Liver (tissue), 9 donors: ENCODE data around the gene ZNF304. TPM values are rescaled to one million over a fixed set of nuclear protein-coding genes. Genes with fewer than 3 reads are reported as not detected.
A peak's percentile ranks its signal among the peaks of the same experiment; 100 is the strongest.

Source experiments
- DNase-seq: peaks from one replicate; pipeline ENCODE4 v3.0.0-alpha.2; 2017; ENCODE audit warnings: low spot score
- H3K27ac ChIP-seq, 2 donors: one replicate each; pipeline ENCODE4 v1.7.0; 2013; ENCODE audit warnings: inconsistent platforms in 2 of 2, low read length in 2 of 2, control low read depth in 1 of 2, low read depth in 1 of 2, mild to moderate bottlenecking in 1 of 2
- H3K27me3 ChIP-seq, 4 donors: one replicate each; pipeline versions ENCODE4 v1.6.1 to v1.7.0; 2013; ENCODE audit warnings: low read length in 3 of 4, inconsistent platforms in 1 of 4, mild to moderate bottlenecking in 1 of 4, moderate library complexity in 1 of 4; ENCODE audit not compliant: control insufficient read depth in 4 of 4, insufficient read depth in 4 of 4
- H3K36me3 ChIP-seq, 4 donors: one replicate each; pipeline versions ENCODE4 v1.6.1 to v1.7.0; 2013; ENCODE audit warnings: low read length in 3 of 4, mild to moderate bottlenecking in 3 of 4, low read depth in 1 of 4, moderate library complexity in 1 of 4; ENCODE audit not compliant: control insufficient read depth in 4 of 4, insufficient read depth in 3 of 4
- H3K4me1 ChIP-seq, 4 donors: one replicate each; pipeline versions ENCODE4 v1.6.1 to v1.7.0; 2013; ENCODE audit warnings: low read length in 3 of 4, mild to moderate bottlenecking in 3 of 4, moderate library complexity in 1 of 4; ENCODE audit not compliant: control insufficient read depth in 4 of 4, insufficient read depth in 4 of 4
- H3K4me3 ChIP-seq, 3 donors: one replicate each; pipeline versions ENCODE4 v1.6.1 to v1.7.0; 2013; ENCODE audit warnings: low read length in 3 of 3, control low read depth in 1 of 3, low read depth in 1 of 3, mild to moderate bottlenecking in 1 of 3
- H3K9ac ChIP-seq, 2 donors: one replicate each; pipeline ENCODE4 v1.7.0; 2013; ENCODE audit warnings: low read length in 2 of 2, mild to moderate bottlenecking in 2 of 2, moderate library complexity in 2 of 2, control low read depth in 1 of 2, low read depth in 1 of 2
- H3K9me3 ChIP-seq, 4 donors: one replicate each; pipeline versions ENCODE4 v1.6.1 to v1.7.0; 2013; ENCODE audit warnings: low read length in 3 of 4; ENCODE audit not compliant: control insufficient read depth in 4 of 4
- EGR1 ChIP-seq, 2 donors: IDR thresholded peaks; 2 replicates each; pipeline ENCODE4 v1.6.1; 2016 to 2018; ENCODE audit warnings: antibody characterized with exemption in 2 of 2, low read depth in 2 of 2
- FOXA1 ChIP-seq: IDR thresholded peaks from 2 replicates; pipeline ENCODE4 v1.6.1; 2016; ENCODE audit warnings: antibody characterized with exemption
- FOXA2 ChIP-seq: IDR thresholded peaks from 2 replicates; pipeline ENCODE4 v1.6.1; 2016; ENCODE audit warnings: antibody characterized with exemption
- HNF4A ChIP-seq, 2 donors: conservative IDR thresholded peaks; 2 replicates each; pipeline ENCODE4 v1.6.1; 2016; ENCODE audit warnings: antibody characterized with exemption in 2 of 2, mild to moderate bottlenecking in 2 of 2
- HNF4G ChIP-seq: IDR thresholded peaks from 2 replicates; pipeline ENCODE4 v1.6.1; 2016; ENCODE audit warnings: antibody characterized with exemption
- JUND ChIP-seq, 2 donors: IDR thresholded peaks; 2 replicates each; pipeline ENCODE4 v1.6.1; 2016; ENCODE audit warnings: antibody characterized with exemption in 2 of 2
- NR2F2 ChIP-seq: IDR thresholded peaks from 2 replicates; pipeline ENCODE4 v1.6.1; 2016; ENCODE audit warnings: antibody characterized with exemption
- RAD21 ChIP-seq, 2 donors: IDR thresholded peaks; 2 replicates each; pipeline ENCODE4 v1.6.1; 2016; ENCODE audit warnings: antibody characterized with exemption in 2 of 2, mild to moderate bottlenecking in 2 of 2
- RXRA ChIP-seq, 2 donors: IDR thresholded peaks; 2 replicates each; pipeline ENCODE4 v1.6.1; 2017 to 2018; ENCODE audit warnings: antibody characterized with exemption in 2 of 2, mild to moderate bottlenecking in 1 of 2
- SP1 ChIP-seq: IDR thresholded peaks from 2 replicates; pipeline ENCODE4 v1.6.1; 2018; ENCODE audit warnings: antibody characterized with exemption, mild to moderate bottlenecking
- TAF1 ChIP-seq: conservative IDR thresholded peaks from 2 replicates; pipeline ENCODE4 v1.6.1; 2016; ENCODE audit warnings: antibody characterized with exemption, mild to moderate bottlenecking
- WGBS: extraction: QIAGEN DNeasy Blood & Tissue Kit; methylation state at CpG from one replicate; pipeline ENCODE4 v1.1.7; 2013; 5-methylcytosine and 5-hydroxymethylcytosine counted together
- polyA plus RNA-seq, 2 donors: library from polyadenylated mRNA; stranded (reverse) in 1 of 2; unstranded in 1 of 2; fragments of 200-250 nt in 1 of 2; fragments of >200 nt in 1 of 2; fragmentation: Nextera tagmentation in 1 of 2; extraction: Ambion mirVana in 1 of 2; gene quantifications; one replicate each; pipeline versions ENCODE4 v1.2.1 to v1.2.3, GENCODE V29; 2013 to 2015
- total RNA-seq, 2 donors: library from RNA; depleted of rRNA; stranded (reverse); fragments of >200 nt; gene quantifications; one replicate each; pipeline ENCODE4 v1.2.3, GENCODE V29; 2014
- TF ChIP-seq, protein P1 (sequence below): IDR thresholded peaks from 2 replicates; pipeline ENCODE4 v1.6.1; 2016; ENCODE audit warnings: antibody characterized with exemption, mild to moderate bottlenecking
- TF ChIP-seq, protein P2 (sequence below): IDR thresholded peaks from 2 replicates; pipeline ENCODE4 v1.6.1; 2016; ENCODE audit warnings: antibody characterized with exemption
- TF ChIP-seq, protein P3 (sequence below): IDR thresholded peaks from 2 replicates; pipeline ENCODE4 v1.6.1; 2016; ENCODE audit warnings: antibody characterized with exemption
- TF ChIP-seq, protein P4 (sequence below): fragments of 150-350 bp; IDR thresholded peaks from 2 replicates; pipeline ENCODE4 v1.5.1; 2017; ENCODE audit warnings: improper control_type of control experiment, low read depth, low read length; ENCODE audit not compliant: missing input control
- donor health status: healthy.
- donor health status: healthy.
- donor health status: healthy.
- donor health status: healthy.
- donor health status: healthy.

Gene ZNF304
- total and polyA plus RNA-seq, 4 donors, result 0.90 to 5.6 (median 2.3) TPM

DNA sequence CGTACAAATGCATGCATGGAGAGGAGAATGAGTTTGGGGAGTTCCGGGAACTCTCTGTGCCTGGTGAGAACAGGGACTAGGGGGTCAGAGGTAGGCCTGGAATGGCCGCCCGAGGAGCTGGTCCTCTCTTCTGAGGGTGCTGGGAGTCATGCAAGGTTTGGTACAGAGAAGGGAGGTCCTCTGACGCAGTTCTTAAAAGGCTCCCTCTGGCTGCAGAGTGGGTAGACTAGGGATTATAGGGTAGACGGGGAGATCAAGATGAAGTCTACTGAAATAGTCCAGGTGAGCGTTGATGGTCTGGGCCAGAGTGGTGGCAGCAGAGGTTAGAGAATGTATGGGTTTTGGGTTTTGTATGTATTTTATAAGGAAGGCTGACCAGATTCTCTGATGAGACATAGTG is 796 bp downstream of the ZNF304 start:
- WGBS, result 20% methylated on average over 7 of the region's 7 CpGs
- H3K4me3 ChIP-seq, result peak overlapping the region; percentile 80 to 100 (median 83)
- H3K9me3 ChIP-seq, result peaks cover 18 to 42% (median 38%) of the 10 kb centered on the region in 4 donors
- H3K9ac ChIP-seq, result peak overlapping the region in 1 of 2 donors; percentile 95
- H3K27ac ChIP-seq, result peak overlapping the region in 1 of 2 donors; percentile 70
- peaks cover 0 to 2% (median 0%) of the 10 kb centered on the region in 4 donors for H3K27me3 ChIP-seq
- no peak for DNase-seq
- TF ChIP-seq FOXA2 (no peak), EGR1 (IDR thresholded peaks at IDR 0.05; ENCODE audit: low read depth in 2 of 2) (no peak), RAD21 (IDR thresholded peaks at IDR 0.05) (no peak), HNF4A (conservative IDR thresholded peaks at IDR 0.05) (no peak), JUND (IDR thresholded peaks at IDR 0.05) (no peak), RXRA (IDR thresholded peaks at IDR 0.05) (no peak), TAF1 (no peak), NR2F2 (no peak), FOXA1 (no peak), HNF4G (no peak)
- TF ChIP-seq, protein P1, sequence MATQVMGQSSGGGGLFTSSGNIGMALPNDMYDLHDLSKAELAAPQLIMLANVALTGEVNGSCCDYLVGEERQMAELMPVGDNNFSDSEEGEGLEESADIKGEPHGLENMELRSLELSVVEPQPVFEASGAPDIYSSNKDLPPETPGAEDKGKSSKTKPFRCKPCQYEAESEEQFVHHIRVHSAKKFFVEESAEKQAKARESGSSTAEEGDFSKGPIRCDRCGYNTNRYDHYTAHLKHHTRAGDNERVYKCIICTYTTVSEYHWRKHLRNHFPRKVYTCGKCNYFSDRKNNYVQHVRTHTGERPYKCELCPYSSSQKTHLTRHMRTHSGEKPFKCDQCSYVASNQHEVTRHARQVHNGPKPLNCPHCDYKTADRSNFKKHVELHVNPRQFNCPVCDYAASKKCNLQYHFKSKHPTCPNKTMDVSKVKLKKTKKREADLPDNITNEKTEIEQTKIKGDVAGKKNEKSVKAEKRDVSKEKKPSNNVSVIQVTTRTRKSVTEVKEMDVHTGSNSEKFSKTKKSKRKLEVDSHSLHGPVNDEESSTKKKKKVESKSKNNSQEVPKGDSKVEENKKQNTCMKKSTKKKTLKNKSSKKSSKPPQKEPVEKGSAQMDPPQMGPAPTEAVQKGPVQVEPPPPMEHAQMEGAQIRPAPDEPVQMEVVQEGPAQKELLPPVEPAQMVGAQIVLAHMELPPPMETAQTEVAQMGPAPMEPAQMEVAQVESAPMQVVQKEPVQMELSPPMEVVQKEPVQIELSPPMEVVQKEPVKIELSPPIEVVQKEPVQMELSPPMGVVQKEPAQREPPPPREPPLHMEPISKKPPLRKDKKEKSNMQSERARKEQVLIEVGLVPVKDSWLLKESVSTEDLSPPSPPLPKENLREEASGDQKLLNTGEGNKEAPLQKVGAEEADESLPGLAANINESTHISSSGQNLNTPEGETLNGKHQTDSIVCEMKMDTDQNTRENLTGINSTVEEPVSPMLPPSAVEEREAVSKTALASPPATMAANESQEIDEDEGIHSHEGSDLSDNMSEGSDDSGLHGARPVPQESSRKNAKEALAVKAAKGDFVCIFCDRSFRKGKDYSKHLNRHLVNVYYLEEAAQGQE, result no peak
- TF ChIP-seq, protein P2, sequence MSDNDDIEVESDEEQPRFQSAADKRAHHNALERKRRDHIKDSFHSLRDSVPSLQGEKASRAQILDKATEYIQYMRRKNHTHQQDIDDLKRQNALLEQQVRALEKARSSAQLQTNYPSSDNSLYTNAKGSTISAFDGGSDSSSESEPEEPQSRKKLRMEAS, result no peak
- TF ChIP-seq, protein P3, sequence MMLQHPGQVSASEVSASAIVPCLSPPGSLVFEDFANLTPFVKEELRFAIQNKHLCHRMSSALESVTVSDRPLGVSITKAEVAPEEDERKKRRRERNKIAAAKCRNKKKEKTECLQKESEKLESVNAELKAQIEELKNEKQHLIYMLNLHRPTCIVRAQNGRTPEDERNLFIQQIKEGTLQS, result no peak
- TF ChIP-seq, protein P4, sequence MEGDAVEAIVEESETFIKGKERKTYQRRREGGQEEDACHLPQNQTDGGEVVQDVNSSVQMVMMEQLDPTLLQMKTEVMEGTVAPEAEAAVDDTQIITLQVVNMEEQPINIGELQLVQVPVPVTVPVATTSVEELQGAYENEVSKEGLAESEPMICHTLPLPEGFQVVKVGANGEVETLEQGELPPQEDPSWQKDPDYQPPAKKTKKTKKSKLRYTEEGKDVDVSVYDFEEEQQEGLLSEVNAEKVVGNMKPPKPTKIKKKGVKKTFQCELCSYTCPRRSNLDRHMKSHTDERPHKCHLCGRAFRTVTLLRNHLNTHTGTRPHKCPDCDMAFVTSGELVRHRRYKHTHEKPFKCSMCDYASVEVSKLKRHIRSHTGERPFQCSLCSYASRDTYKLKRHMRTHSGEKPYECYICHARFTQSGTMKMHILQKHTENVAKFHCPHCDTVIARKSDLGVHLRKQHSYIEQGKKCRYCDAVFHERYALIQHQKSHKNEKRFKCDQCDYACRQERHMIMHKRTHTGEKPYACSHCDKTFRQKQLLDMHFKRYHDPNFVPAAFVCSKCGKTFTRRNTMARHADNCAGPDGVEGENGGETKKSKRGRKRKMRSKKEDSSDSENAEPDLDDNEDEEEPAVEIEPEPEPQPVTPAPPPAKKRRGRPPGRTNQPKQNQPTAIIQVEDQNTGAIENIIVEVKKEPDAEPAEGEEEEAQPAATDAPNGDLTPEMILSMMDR, result no peak
- peaks cover 3 to 20% (median 13%) of the 10 kb centered on the region in 4 donors for H3K4me1 ChIP-seq
- peaks cover 7 to 43% (median 37%) of the 10 kb centered on the region in 4 donors for H3K36me3 ChIP-seq

DNA sequence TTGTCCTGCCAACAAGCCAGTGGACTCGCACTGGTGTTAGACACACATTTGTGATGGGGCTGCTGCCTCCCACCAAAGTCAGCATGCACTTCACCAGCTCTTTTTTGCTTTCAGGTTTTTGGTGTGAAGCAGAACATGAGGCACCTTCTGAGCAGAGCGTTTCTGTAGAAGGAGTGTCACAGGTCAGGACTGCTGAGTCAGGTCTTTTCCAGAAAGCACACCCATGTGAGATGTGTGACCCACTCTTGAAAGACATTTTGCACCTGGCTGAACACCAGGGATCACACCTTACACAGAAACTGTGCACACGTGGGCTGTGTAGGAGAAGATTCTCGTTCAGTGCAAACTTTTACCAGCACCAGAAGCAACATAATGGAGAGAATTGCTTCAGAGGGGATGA is 4.8 kb downstream of the ZNF304 start:
- WGBS, result 97% methylated on average over 4 of the region's 4 CpGs
- Histone ChIP-seq H3K27me3 (no peaks in the 10 kb centered on the region), H3K4me1 (peaks cover 3 to 20% (median 11%) of the 10 kb centered on the region in 4 donors), H3K9ac (no peak overlapping the region), H3K36me3 (peaks cover 7 to 58% (median 53%) of the 10 kb centered on the region in 4 donors), H3K4me3 (peak overlapping the region in 2 of 3 donors; percentile 47 to 69), H3K9me3 (peaks cover 31 to 65% (median 61%) of the 10 kb centered on the region in 4 donors), H3K27ac (no peak overlapping the region)
- DNase-seq, result no peak
- TF ChIP-seq RXRA (IDR thresholded peaks at IDR 0.05) (no peak), EGR1 (IDR thresholded peaks at IDR 0.05; ENCODE audit: low read depth in 2 of 2) (no peak), TAF1 (no peak), SP1 (no peak), HNF4G (no peak), HNF4A (conservative IDR thresholded peaks at IDR 0.05) (no peak)
- TF ChIP-seq, protein P2, result no peak
